Body of pancreas (tissue), 4 donors: ENCODE data around the gene ZBTB20.

Experiments used
- CTCF ChIP-seq, 7 experiments: fragments of 450-650 bp in 4 of 7; fragments of 200-600 bp in 3 of 7; sonication (generic) in 3 of 7; IDR thresholded peaks; one replicate each; pipeline ENCODE4 v1.5.1; 2016 to 2019; ENCODE audit warnings: antibody characterized with exemption in 7 of 7
- POLR2A ChIP-seq, 3 donors: fragments of 450-650 bp; IDR thresholded peaks; one replicate each; pipeline ENCODE4 v1.6.1; 2016; ENCODE audit warnings: antibody characterized with exemption in 3 of 3, mild to moderate bottlenecking in 2 of 3

GRCh38 chr3:114624571-114625181 is 522.4 kb downstream of the ZBTB20 start:
- TF ChIP-seq CTCF (IDR thresholded peaks at IDR 0.05) (peak in 1 of 7 experiments; percentile 5), POLR2A (IDR thresholded peaks at IDR 0.05) (peak in 2 of 3 donors; percentile 40 to 47)
